ENCODE measurements around the gene NPIPA8.
"Not testable (repeated sequence)": the region's sequence is repeated elsewhere in the genome, so short reads cannot be mapped to it uniquely, and the experiment has no call there.

The NPIPA8 gene

GRCh38 chr16:18276756-18277155, 59.8 kb downstream of the NPIPA8 start:
- DNase-seq (ENCODE audit: low spot score), result not testable (repeated sequence)

GRCh38 chr16:18270171-18270570, 66.4 kb downstream of the NPIPA8 start:
- DNase-seq (ENCODE audit: low spot score), result not testable (repeated sequence)
